Right lobe of liver (tissue), 4 donors: ENCODE data around the gene FOXP1.

Source experiments
- POLR2A ChIP-seq: fragments of 450-650 bp; IDR thresholded peaks from one replicate; pipeline ENCODE4 v1.6.1; 2017; ENCODE audit warnings: antibody characterized with exemption, mild to moderate bottlenecking
- TF ChIP-seq, protein P1 (sequence below), 4 donors: fragments of 200-600 bp in 3 of 4; fragments of 450-650 bp in 1 of 4; IDR thresholded peaks; one replicate each; pipeline versions ENCODE4 v1.5.1 to v1.8.0; 2016 to 2022; ENCODE audit warnings: antibody characterized with exemption in 4 of 4, mild to moderate bottlenecking in 2 of 4
- donor health status: DM: no; HTN: no; CAD: no.
- donor health status: DM: no; HTN: no; CAD: no.
- donor health status: DM: no; HTN: yes; CAD: no.

DNA sequence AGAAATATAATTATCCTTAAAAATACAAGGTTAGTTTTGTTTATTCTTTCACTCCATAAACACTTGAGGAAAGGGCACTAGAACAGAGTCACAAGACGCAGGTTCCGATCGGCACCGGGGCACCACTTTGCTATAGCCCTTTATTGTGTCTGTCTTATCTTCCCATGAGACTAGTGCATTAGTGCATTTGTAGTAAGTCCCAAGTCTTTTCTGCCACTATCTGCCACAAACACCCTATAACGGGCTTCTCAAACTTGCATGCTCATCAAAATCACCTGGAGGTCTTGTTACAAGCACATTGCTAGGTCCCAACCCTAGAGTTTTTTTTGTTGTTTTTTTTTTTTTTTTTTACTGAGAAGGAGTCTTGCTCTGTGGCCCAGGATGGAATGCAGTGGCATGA, 213.1 kb downstream of the FOXP1 start:
- TF ChIP-seq POLR2A, result no peak
- TF ChIP-seq, protein P1, sequence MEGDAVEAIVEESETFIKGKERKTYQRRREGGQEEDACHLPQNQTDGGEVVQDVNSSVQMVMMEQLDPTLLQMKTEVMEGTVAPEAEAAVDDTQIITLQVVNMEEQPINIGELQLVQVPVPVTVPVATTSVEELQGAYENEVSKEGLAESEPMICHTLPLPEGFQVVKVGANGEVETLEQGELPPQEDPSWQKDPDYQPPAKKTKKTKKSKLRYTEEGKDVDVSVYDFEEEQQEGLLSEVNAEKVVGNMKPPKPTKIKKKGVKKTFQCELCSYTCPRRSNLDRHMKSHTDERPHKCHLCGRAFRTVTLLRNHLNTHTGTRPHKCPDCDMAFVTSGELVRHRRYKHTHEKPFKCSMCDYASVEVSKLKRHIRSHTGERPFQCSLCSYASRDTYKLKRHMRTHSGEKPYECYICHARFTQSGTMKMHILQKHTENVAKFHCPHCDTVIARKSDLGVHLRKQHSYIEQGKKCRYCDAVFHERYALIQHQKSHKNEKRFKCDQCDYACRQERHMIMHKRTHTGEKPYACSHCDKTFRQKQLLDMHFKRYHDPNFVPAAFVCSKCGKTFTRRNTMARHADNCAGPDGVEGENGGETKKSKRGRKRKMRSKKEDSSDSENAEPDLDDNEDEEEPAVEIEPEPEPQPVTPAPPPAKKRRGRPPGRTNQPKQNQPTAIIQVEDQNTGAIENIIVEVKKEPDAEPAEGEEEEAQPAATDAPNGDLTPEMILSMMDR (IDR thresholded peaks at IDR 0.05), result no peak
